Neutrophil (primary cell): ENCODE results near the gene MYO5B.

Experiments used
- H3K27ac ChIP-seq: fragments of 200-600 bp; sonication (generic); 2 replicates; pipeline ENCODE4 v1.5.1; 2016; ENCODE audit warnings: mild to moderate bottlenecking, moderate library complexity
- H3K27me3 ChIP-seq: fragments of 200-600 bp; sonication (generic); 2 replicates; pipeline ENCODE4 v1.6.0; 2016; ENCODE audit warnings: mild to moderate bottlenecking
- H3K36me3 ChIP-seq: fragments of 200-600 bp; sonication (generic); 2 replicates; pipeline ENCODE4 v1.5.1; 2017
- H3K4me1 ChIP-seq, 2 experiments: fragments of 200-600 bp in 1 of 2; sonication (generic) in 1 of 2; 1 replicate in 1 of 2; 2 replicates in 1 of 2; pipeline versions ENCODE4 v1.5.1 to v1.6.1; 2013 to 2016; ENCODE audit warnings: low read depth in 1 of 2, low read length in 1 of 2, mild to moderate bottlenecking in 1 of 2, moderate library complexity in 1 of 2; ENCODE audit not compliant: control insufficient read depth in 1 of 2, insufficient read depth in 1 of 2
- H3K4me3 ChIP-seq, 2 experiments: fragments of 200-600 bp in 1 of 2; sonication (generic) in 1 of 2; 1 replicate in 1 of 2; 2 replicates in 1 of 2; pipeline ENCODE4 v1.5.1; 2013 to 2016; ENCODE audit warnings: low read depth in 1 of 2, low read length in 1 of 2, mild to moderate bottlenecking in 1 of 2, moderate library complexity in 1 of 2
- H3K9me3 ChIP-seq: fragments of 200-600 bp; sonication (generic); 2 replicates; pipeline ENCODE4 v1.5.1; 2016
- CTCF ChIP-seq: fragments of 200-600 bp; sonication (generic); IDR thresholded peaks from 2 replicates; pipeline ENCODE4 v1.5.1; 2016; ENCODE audit warnings: antibody characterized with exemption

MYO5B gene

GRCh38 chr18:49948975-49949374 is 246.0 kb downstream of the MYO5B start:
- no peak for TF ChIP-seq CTCF
- Histone ChIP-seq H3K27me3 (peaks cover 11% of the 10 kb centered on the region), H3K4me3 (no peak overlapping the region), H3K9me3 (no peaks in the 10 kb centered on the region), H3K27ac (no peak overlapping the region), H3K4me1 (no peaks in the 10 kb centered on the region), H3K36me3 (no peaks in the 10 kb centered on the region)

- no peaks in the 10 kb centered on the region for H3K36me3 ChIP-seq
Observed at GRCh38 chr18:49944663-49945062, 250.3 kb downstream of the MYO5B start.

GRCh38 chr18:49936821-49937220 is 258.1 kb downstream of the MYO5B start:
- no peaks in the 10 kb centered on the region for H3K36me3 ChIP-seq
- no peaks in the 10 kb centered on the region for H3K4me1 ChIP-seq
- H3K27ac ChIP-seq, result no peak overlapping the region
- no peak for TF ChIP-seq CTCF
- H3K27me3 ChIP-seq, result no peaks in the 10 kb centered on the region
- H3K9me3 ChIP-seq, result no peaks in the 10 kb centered on the region
- H3K4me3 ChIP-seq, result no peak overlapping the region

More at GRCh38 chr18:49944663-49945062, 250.3 kb downstream of the MYO5B start:
- no peak for TF ChIP-seq CTCF
- no peak overlapping the region for H3K27ac ChIP-seq
- H3K9me3 ChIP-seq, result no peaks in the 10 kb centered on the region
- H3K4me3 ChIP-seq, result no peak overlapping the region
- peaks cover 6% of the 10 kb centered on the region for H3K27me3 ChIP-seq
- H3K4me1 ChIP-seq, result no peaks in the 10 kb centered on the region

GRCh38 chr18:49935215-49935614 is 259.7 kb downstream of the MYO5B start:
- no peak for TF ChIP-seq CTCF
- no peaks in the 10 kb centered on the region for H3K27me3 ChIP-seq
- H3K4me3 ChIP-seq, result no peak overlapping the region

GRCh38 chr18:49934457-49934856 is 260.5 kb downstream of the MYO5B start:
- Histone ChIP-seq H3K9me3 (no peaks in the 10 kb centered on the region), H3K27me3 (no peaks in the 10 kb centered on the region), H3K4me3 (no peak overlapping the region), H3K36me3 (no peaks in the 10 kb centered on the region), H3K4me1 (no peaks in the 10 kb centered on the region), H3K27ac (no peak overlapping the region)
- TF ChIP-seq CTCF, result no peak

More at GRCh38 chr18:49935215-49935614, 259.7 kb downstream of the MYO5B start:
- Histone ChIP-seq H3K36me3 (no peaks in the 10 kb centered on the region), H3K27ac (no peak overlapping the region), H3K4me1 (no peaks in the 10 kb centered on the region), H3K9me3 (no peaks in the 10 kb centered on the region)

GRCh38 chr18:49933530-49934128 is 261.3 kb downstream of the MYO5B start:
- Histone ChIP-seq H3K27me3 (no peaks in the 10 kb centered on the region), H3K4me3 (no peak overlapping the region), H3K36me3 (no peaks in the 10 kb centered on the region), H3K4me1 (no peaks in the 10 kb centered on the region), H3K9me3 (no peaks in the 10 kb centered on the region), H3K27ac (no peak overlapping the region)
- TF ChIP-seq CTCF, result no peak
